Measurements from ENCODE around the gene FAM25C.
"Not testable (repeated sequence)": the region's sequence is repeated elsewhere in the genome, so short reads cannot be mapped to it uniquely, and the experiment has no call there.

Gene FAM25C

GRCh38 chr10:47999691-48000090 lies at the start of gene FAM25C:
Gene FAM25C (minus strand): TSS chr10:47999791. CDS start chr10:47999765, 26 bp downstream.
- not testable (repeated sequence) for DNase-seq

- not testable (repeated sequence) for DNase-seq
Observed at GRCh38 chr10:48044557-48044956, 45.0 kb upstream of the FAM25C start.

GRCh38 chr10:48031390-48031789 lies 31.8 kb upstream of the FAM25C start:
- not testable (repeated sequence) for DNase-seq

- not testable (repeated sequence) for DNase-seq
Observed at GRCh38 chr10:48002306-48002705, 2.7 kb upstream of the FAM25C start.

- not testable (repeated sequence) for DNase-seq
Observed at GRCh38 chr10:47994045-47994444, 5.5 kb downstream of the FAM25C start.

- not testable (repeated sequence) for DNase-seq
Observed at GRCh38 chr10:47992560-47992959, 7.0 kb downstream of the FAM25C start.

- not testable (repeated sequence) for DNase-seq
Observed at GRCh38 chr10:47991706-47992105, 7.9 kb downstream of the FAM25C start.

- not testable (repeated sequence) for DNase-seq
Observed at GRCh38 chr10:47990097-47990496, 9.5 kb downstream of the FAM25C start.

GRCh38 chr10:47989542-47989950 lies 10.0 kb downstream of the FAM25C start:
- DNase-seq = not testable (repeated sequence)

GRCh38 chr10:47988718-47989541 lies 10.7 kb downstream of the FAM25C start:
- not testable (repeated sequence) for DNase-seq

GRCh38 chr10:47987952-47988351 lies 11.6 kb downstream of the FAM25C start:
- DNase-seq = not testable (repeated sequence)

GRCh38 chr10:47986413-47987230 lies 13.0 kb downstream of the FAM25C start:
- not testable (repeated sequence) for DNase-seq

- not testable (repeated sequence) for DNase-seq
Observed at GRCh38 chr10:47975409-47975808, 24.2 kb downstream of the FAM25C start.

- not testable (repeated sequence) for DNase-seq
Observed at GRCh38 chr10:47973131-47973530, 26.5 kb downstream of the FAM25C start.

- DNase-seq = not testable (repeated sequence)
Observed at GRCh38 chr10:47972077-47972476, 27.5 kb downstream of the FAM25C start.

GRCh38 chr10:47971598-47971997 lies 28.0 kb downstream of the FAM25C start:
- DNase-seq = not testable (repeated sequence)

GRCh38 chr10:47970047-47970446 lies 29.5 kb downstream of the FAM25C start:
- not testable (repeated sequence) for DNase-seq

GRCh38 chr10:47968988-47969387 lies 30.6 kb downstream of the FAM25C start:
- DNase-seq = not testable (repeated sequence)

- DNase-seq = not testable (repeated sequence)
Observed at GRCh38 chr10:47964280-47965063, 35.1 kb downstream of the FAM25C start.

GRCh38 chr10:47962785-47963184 lies 36.8 kb downstream of the FAM25C start:
- not testable (repeated sequence) for DNase-seq

GRCh38 chr10:47960699-47961098 lies 38.9 kb downstream of the FAM25C start:
- not testable (repeated sequence) for DNase-seq

GRCh38 chr10:47959677-47960076 lies 39.9 kb downstream of the FAM25C start:
- not testable (repeated sequence) for DNase-seq

- not testable (repeated sequence) for DNase-seq
Observed at GRCh38 chr10:47957158-47957557, 42.4 kb downstream of the FAM25C start.

Measured in eye (tissue), 1 donor.